H1 (cell line): ENCODE results near the gene ASIC1. TPM values are rescaled to one million over a fixed set of nuclear protein-coding genes. Genes with fewer than 3 reads are reported as not detected.

Experiments
- CTCF ChIA-PET: fragments of 300-600 bp; sonication (Branson Sonifier 250); formaldehyde crosslinking; loops from one replicate; lab custom pipeline; 2021; ENCODE audit not compliant: partially characterized antibody; lab: Charles Lee
- POLR2A ChIA-PET: fragments of 300-600 bp; sonication (Branson Sonifier 250); formaldehyde crosslinking; loops from one replicate; lab custom pipeline; 2021; ENCODE audit warnings: inconsistent platforms; ENCODE audit not compliant: partially characterized antibody; lab: Charles Lee
- DNase-seq, 2 experiments: peaks; one replicate each; pipeline versions ENCODE4 v3.0.0 to v3.0.0-alpha.2; 2010 to 2022; ENCODE audit warnings: low spot score in 2 of 2, low read depth in 1 of 2, mixed read lengths in 1 of 2
- FAIRE-seq: peaks from 2 replicates; lab custom pipeline; 2011; peaks lifted over from hg19 to GRCh38; lab: Jason Lieb, UNC
- H2AFZ ChIP-seq: 2 replicates; pipeline ENCODE4 v1.8.1; 2012; ENCODE audit warnings: low read length, inconsistent platforms
- H2AK5ac ChIP-seq: 2 replicates; pipeline ENCODE4 v1.6.1; 2013; ENCODE audit warnings: low read depth, low read length
- H2BK120ac ChIP-seq: replicated peaks from 2 replicates; pipeline ENCODE3; 2013; ENCODE audit warnings: low read depth, low read length, inconsistent platforms
- H2BK12ac ChIP-seq: 2 replicates; pipeline ENCODE4 v1.6.1; 2013; ENCODE audit warnings: low read depth, low read length
- H2BK15ac ChIP-seq: 2 replicates; pipeline ENCODE4 v1.6.1; 2013; ENCODE audit warnings: low read length
- H2BK20ac ChIP-seq: 2 replicates; pipeline ENCODE4 v1.6.1; 2013; ENCODE audit warnings: low read length
- H2BK5ac ChIP-seq: 2 replicates; pipeline ENCODE4 v1.6.1; 2013; ENCODE audit warnings: low read depth, low read length
- H3K14ac ChIP-seq: 2 replicates; pipeline ENCODE4 v1.6.1; 2013; ENCODE audit warnings: inconsistent platforms; ENCODE audit not compliant: insufficient read length
- H3K18ac ChIP-seq: 2 replicates; pipeline ENCODE4 v1.6.1; 2013; ENCODE audit warnings: low read length; ENCODE audit errors: extremely low read depth
- H3K23ac ChIP-seq: 2 replicates; pipeline ENCODE4 v1.6.1; 2013; ENCODE audit warnings: inconsistent platforms; ENCODE audit not compliant: insufficient read length
- H3K23me2 ChIP-seq: 2 replicates; pipeline ENCODE4 v1.6.1; 2013; ENCODE audit warnings: low read depth, low read length
- H3K27ac ChIP-seq: 2 replicates; pipeline ENCODE4 v1.6.1; 2011; ENCODE audit warnings: low read depth, low read length, inconsistent platforms
- H3K27me3 ChIP-seq, 4 experiments: replicated peaks in 1 of 4; 1 replicate in 1 of 4; 2 replicates in 3 of 4; pipeline versions ENCODE4 v1.6.1 to v1.8.1; 2011 to 2013; ENCODE audit warnings: low read length in 3 of 4, mild to moderate bottlenecking in 3 of 4, inconsistent platforms in 2 of 4, mixed read lengths in 2 of 4, moderate library complexity in 1 of 4; ENCODE audit not compliant: control insufficient read depth in 3 of 4, insufficient read depth in 3 of 4; ENCODE audit errors: extremely low read depth in 1 of 4
- H3K36me3 ChIP-seq, 4 experiments: 2 replicates each; pipeline versions ENCODE4 v1.6.1 to v1.8.1; 2011 to 2013; ENCODE audit warnings: mild to moderate bottlenecking in 4 of 4, low read length in 3 of 4, moderate library complexity in 2 of 4, control low read depth in 1 of 4, inconsistent platforms in 1 of 4; ENCODE audit not compliant: insufficient read depth in 4 of 4, control insufficient read depth in 2 of 4
- H3K4ac ChIP-seq: replicated peaks from 2 replicates; pipeline ENCODE3; 2013; ENCODE audit warnings: low read length, low read depth, mixed read lengths, inconsistent platforms; ENCODE audit not compliant: insufficient read length
- H3K4me1 ChIP-seq, 4 experiments: replicated peaks in 1 of 4; 1 replicate in 1 of 4; 2 replicates in 3 of 4; pipeline versions ENCODE4 v1.6.1 to v1.8.1; 2011 to 2013; ENCODE audit warnings: low read length in 3 of 4, inconsistent platforms in 2 of 4, mixed read lengths in 1 of 4; ENCODE audit not compliant: insufficient read depth in 4 of 4, control insufficient read depth in 3 of 4
- H3K4me2 ChIP-seq, 2 experiments: 2 replicates each; pipeline versions ENCODE4 v1.6.1 to v1.8.1; 2011 to 2013; ENCODE audit warnings: low read depth in 2 of 2, low read length in 2 of 2, control low read depth in 1 of 2, inconsistent platforms in 1 of 2, mild to moderate bottlenecking in 1 of 2; ENCODE audit not compliant: insufficient read depth in 1 of 2
- H3K4me3 ChIP-seq, 4 experiments: fragments of 200-600, 300-600 bp in 1 of 4; sonication (generic), shearing (Covaris generic), sonication (Bioruptor Twin) in 1 of 4; 2 replicates each; pipeline versions ENCODE4 v1.5.1 to v1.8.1; 2011 to 2016; ENCODE audit warnings: low read length in 4 of 4, low read depth in 3 of 4, control low read depth in 2 of 4, inconsistent platforms in 2 of 4, mild to moderate bottlenecking in 2 of 4, mixed read lengths in 1 of 4, moderate library complexity in 1 of 4; ENCODE audit not compliant: insufficient read depth in 2 of 4; ENCODE audit errors: extremely low read depth in 1 of 4
- H3K56ac ChIP-seq: replicated peaks from 2 replicates; pipeline ENCODE3; 2013; ENCODE audit warnings: low read depth, mild to moderate bottlenecking, mixed read lengths, low read length, inconsistent platforms; ENCODE audit not compliant: insufficient read length
- H3K79me1 ChIP-seq: 2 replicates; pipeline ENCODE4 v1.6.1; 2013; ENCODE audit warnings: low read depth, low read length, control low read depth
- H3K79me2 ChIP-seq, 2 experiments: 2 replicates each; pipeline versions ENCODE4 v1.6.1 to v1.8.1; 2012 to 2013; ENCODE audit warnings: low read length in 2 of 2, mild to moderate bottlenecking in 2 of 2, inconsistent platforms in 1 of 2; ENCODE audit not compliant: insufficient read depth in 2 of 2, control insufficient read depth in 1 of 2
- H3K9ac ChIP-seq, 4 experiments: replicated peaks in 1 of 4; 1 replicate in 1 of 4; 2 replicates in 3 of 4; pipeline versions ENCODE4 v1.6.1 to v1.8.1; 2011 to 2013; ENCODE audit warnings: low read depth in 3 of 4, low read length in 3 of 4, control low read depth in 2 of 4, mild to moderate bottlenecking in 2 of 4, moderate library complexity in 2 of 4, inconsistent platforms in 1 of 4; ENCODE audit errors: extremely low read depth in 1 of 4
- H3K9me3 ChIP-seq, 2 experiments: 2 replicates each; pipeline versions ENCODE4 v1.6.1 to v1.8.1; 2012 to 2013; ENCODE audit warnings: mild to moderate bottlenecking in 2 of 2, moderate library complexity in 2 of 2, control low read depth in 1 of 2, inconsistent platforms in 1 of 2, low read depth in 1 of 2, low read length in 1 of 2, mixed read lengths in 1 of 2; ENCODE audit not compliant: insufficient read depth in 2 of 2
- H4K20me1 ChIP-seq, 2 experiments: replicated peaks in 1 of 2; 2 replicates each; pipeline versions ENCODE3 to v1.8.1; 2011 to 2013; ENCODE audit warnings: inconsistent platforms in 2 of 2, low read length in 2 of 2, mild to moderate bottlenecking in 1 of 2; ENCODE audit not compliant: insufficient read depth in 2 of 2, control insufficient read depth in 1 of 2
- H4K5ac ChIP-seq: 2 replicates; pipeline ENCODE4 v1.6.1; 2013; ENCODE audit warnings: low read length, low read depth, mixed read lengths, inconsistent platforms; ENCODE audit not compliant: insufficient read length
- H4K8ac ChIP-seq: 2 replicates; pipeline ENCODE4 v1.8.0; 2013; ENCODE audit warnings: mild to moderate bottlenecking, moderate library complexity, low read length, inconsistent platforms; ENCODE audit not compliant: insufficient read depth; ENCODE audit errors: extremely low read depth
- H4K91ac ChIP-seq: replicated peaks from 2 replicates; pipeline ENCODE3; 2013; ENCODE audit warnings: low read length, mixed read lengths, inconsistent platforms; ENCODE audit not compliant: insufficient read length
- CBX8 ChIP-seq: fragments of 300-800, 300-1000 bp; sonication (generic); IDR thresholded peaks from 2 replicates; pipeline ENCODE4 v1.7.1; 2016; ENCODE audit warnings: low read depth, low read length, borderline replicate concordance
- CEBPB ChIP-seq: IDR thresholded peaks from 2 replicates; pipeline ENCODE4 v1.6.1; 2012; ENCODE audit warnings: low read depth, low read length
- CHD2 ChIP-seq: IDR thresholded peaks from 2 replicates; pipeline ENCODE4 v1.6.1; 2012; ENCODE audit warnings: low read length, improper control_type of control experiment
- GTF2F1 ChIP-seq: IDR thresholded peaks from 2 replicates; pipeline ENCODE4 v1.6.1; 2012; ENCODE audit warnings: low read depth, low read length, improper control_type of control experiment, borderline replicate concordance
- HDAC6 ChIP-seq: IDR thresholded peaks from one replicate; pipeline ENCODE4 v1.7.1; 2012; ENCODE audit warnings: low read depth, mild to moderate bottlenecking, inconsistent platforms, low read length, moderate library complexity
- NRF1 ChIP-seq: IDR thresholded peaks from 2 replicates; pipeline ENCODE4 v1.6.1; 2011; ENCODE audit warnings: mild to moderate bottlenecking, low read depth, low read length, improper control_type of control experiment
- POLR2AphosphoS5 ChIP-seq: IDR thresholded peaks from 2 replicates; pipeline ENCODE4 v1.6.1; 2011; ENCODE audit warnings: low read depth, low read length
- RXRA ChIP-seq: IDR thresholded peaks from 2 replicates; pipeline ENCODE4 v1.6.1; 2011; ENCODE audit warnings: low read depth, mild to moderate bottlenecking, low read length, moderate library complexity; ENCODE audit not compliant: insufficient read depth
- SAP30 ChIP-seq: fragments of 300-600 bp; sonication (generic); IDR thresholded peaks from 2 replicates; pipeline ENCODE4 v1.7.1; 2012; ENCODE audit warnings: low read length, moderate library complexity, mild to moderate bottlenecking, inconsistent platforms; ENCODE audit not compliant: insufficient read depth, insufficient replicate concordance
- SIN3A ChIP-seq, 2 experiments: IDR thresholded peaks in 1 of 2; conservative IDR thresholded peaks in 1 of 2; 2 replicates each; pipeline ENCODE4 v1.6.1; 2011 to 2012; ENCODE audit warnings: low read length in 2 of 2, improper control_type of control experiment in 1 of 2, low read depth in 1 of 2, mild to moderate bottlenecking in 1 of 2
- SIX5 ChIP-seq: IDR thresholded peaks from 2 replicates; pipeline ENCODE4 v1.6.1; 2011; ENCODE audit warnings: mild to moderate bottlenecking, low read depth, low read length
- SP1 ChIP-seq: IDR thresholded peaks from 2 replicates; pipeline ENCODE4 v1.6.1; 2011; ENCODE audit warnings: low read depth, low read length
- WGBS, 2 experiments: shearing (Covaris generic) in 1 of 2; methylation state at CpG; one replicate each; pipeline versions ENCODE4 v1.1.6 to v1.1.7; 2013 to 2015; ENCODE audit warnings: low lambda C conversion rate in 2 of 2, mixed read lengths in 2 of 2, inconsistent platforms in 1 of 2, low coverage in 1 of 2, missing lambda C conversion rate in 1 of 2; ENCODE audit not compliant: insufficient replicate concordance in 2 of 2, insufficient coverage in 1 of 2, insufficient read length in 1 of 2; ENCODE audit errors: extremely low coverage in 1 of 2, missing lambda C conversion rate in 1 of 2; 5-methylcytosine and 5-hydroxymethylcytosine counted together
- polyA plus RNA-seq, 7 experiments: library from polyadenylated mRNA; depleted of rRNA in 3 of 7; stranded (reverse) in 5 of 7; unstranded in 2 of 7; fragments of >200 nt in 5 of 7; fragments of 200-250 nt in 2 of 7; gene quantifications; 1 replicate in 5 of 7; 2 replicates in 1 of 7; 4 replicates in 1 of 7; pipeline versions ENCODE4 v1.2.1 to v1.2.3, GENCODE V29; 2011 to 2013; ENCODE audit warnings: missing spikeins in 2 of 7, mixed read lengths in 2 of 7
- total RNA-seq: library from RNA; stranded (reverse); fragmentation: NEBNext Ultra II Directional; extraction: Animal tissue kit (Norgen Biotek cat#: 25700); gene quantifications from 2 replicates; pipeline ENCODE4 v1.2.1, GENCODE V29; 2021
- TF ChIP-seq, protein P1 (sequence below): IDR thresholded peaks from 2 replicates; pipeline ENCODE4 v1.6.1; 2011; ENCODE audit warnings: low read length, improper control_type of control experiment

ASIC1 gene
- total and polyA plus RNA-seq, 2 of the 8 experiments (the other 6 are each of a cell fraction or from before 2014, with no cell fraction given) = 2.4 to 4.4 TPM

DNA sequence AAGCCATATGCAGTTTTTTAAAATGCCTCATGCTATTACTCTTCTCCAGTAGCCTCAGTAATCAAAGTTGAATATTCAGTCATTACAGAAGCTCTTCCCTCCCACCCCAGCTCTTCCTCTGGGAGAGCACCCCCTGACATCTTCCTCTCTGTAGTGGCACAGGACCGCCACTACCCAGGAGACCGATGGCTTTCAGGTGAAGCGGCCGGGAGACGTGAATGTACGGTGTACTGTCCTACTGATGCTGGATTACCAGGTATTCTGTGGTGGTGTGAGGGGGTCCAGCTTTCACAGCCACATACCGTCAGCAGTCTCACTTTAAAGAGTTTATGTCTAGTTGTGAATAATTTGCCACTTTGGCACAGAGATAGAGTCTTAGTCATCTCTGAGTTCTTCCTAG is 32.3 kb downstream of the ASIC1 start:
- DNase-seq (no peak), FAIRE-seq (no peak)
- no peak overlapping the region for H4K8ac ChIP-seq
- H2BK12ac ChIP-seq = no peak overlapping the region
- H3K79me1 ChIP-seq = no peaks in the 10 kb centered on the region; the same call in 1 of the 2 replicates
- no peak overlapping the region for H3K9ac ChIP-seq
- H3K79me2 ChIP-seq = peaks cover 0 to 19% of the 10 kb centered on the region in 2 experiments; a peak in 3 of 4 replicates
- no peak overlapping the region for H3K4ac ChIP-seq
- H2BK120ac ChIP-seq = no peak overlapping the region
- H3K4me2 ChIP-seq = no peak overlapping the region
- ChIA-PET POLR2A (interaction anchor here (0.6 to 25.0 kb wide), 4 partner anchors 15 to 204 kb away, joined by 3 to 457 read pairs (median 4); partner anchors contain the start of genes COX14 and GPD1), CTCF (interaction anchor here (0.8 to 27.3 kb wide), 15 partner anchors 11 to 250 kb away, joined by 3 to 625 read pairs (median 4); partner anchors contain the start of genes CERS5, COX14 and GPD1)
- no peaks in the 10 kb centered on the region for H3K27me3 ChIP-seq
- no peak overlapping the region for H2AK5ac ChIP-seq
- H3K4me1 ChIP-seq = peaks cover 0 to 5% (median 1%) of the 10 kb centered on the region in 4 experiments; a peak in 2 of 7 replicates
- no peak overlapping the region for H3K18ac ChIP-seq
- H2BK20ac ChIP-seq = no peak overlapping the region
- H4K91ac ChIP-seq = no peak overlapping the region
- H2BK5ac ChIP-seq = no peak overlapping the region
- no peak overlapping the region for H3K23ac ChIP-seq
- H2AFZ ChIP-seq = no peak overlapping the region
- H3K4me3 ChIP-seq = no peak overlapping the region
- H3K23me2 ChIP-seq = peaks cover 7% of the 10 kb centered on the region
- TF ChIP-seq SIN3A (conservative IDR thresholded peaks at IDR 0.05 in 1 of 2, IDR thresholded peaks at IDR 0.05 in 1 of 2; ENCODE audit: low read depth in 1 of 2, low read length in 2 of 2) = no peak
- no peak for TF ChIP-seq CEBPB
- no peak for TF ChIP-seq RXRA
- no peak for TF ChIP-seq CHD2
- TF ChIP-seq NRF1 = no peak
- TF ChIP-seq CBX8 = no peak
- TF ChIP-seq SIX5 = no peak
- TF ChIP-seq HDAC6 = no peak
- no peak for TF ChIP-seq POLR2AphosphoS5
- no peak for TF ChIP-seq GTF2F1
- TF ChIP-seq SAP30 = no peak
- TF ChIP-seq, protein P1, sequence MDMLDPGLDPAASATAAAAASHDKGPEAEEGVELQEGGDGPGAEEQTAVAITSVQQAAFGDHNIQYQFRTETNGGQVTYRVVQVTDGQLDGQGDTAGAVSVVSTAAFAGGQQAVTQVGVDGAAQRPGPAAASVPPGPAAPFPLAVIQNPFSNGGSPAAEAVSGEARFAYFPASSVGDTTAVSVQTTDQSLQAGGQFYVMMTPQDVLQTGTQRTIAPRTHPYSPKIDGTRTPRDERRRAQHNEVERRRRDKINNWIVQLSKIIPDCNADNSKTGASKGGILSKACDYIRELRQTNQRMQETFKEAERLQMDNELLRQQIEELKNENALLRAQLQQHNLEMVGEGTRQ = no peak
- no peak for TF ChIP-seq SP1
- peaks cover 7 to 16% of the 10 kb centered on the region in 2 experiments for H4K20me1 ChIP-seq
- no peak overlapping the region for H4K5ac ChIP-seq
- no peak overlapping the region for H3K56ac ChIP-seq
- no peak overlapping the region for H3K14ac ChIP-seq
- no peak overlapping the region for H3K27ac ChIP-seq
- peaks cover 54 to 78% (median 72%) of the 10 kb centered on the region in 4 experiments for H3K36me3 ChIP-seq
- no peaks in the 10 kb centered on the region for H3K9me3 ChIP-seq
- no peak overlapping the region for H2BK15ac ChIP-seq
- WGBS, 2 experiments = 97% methylated on average over 7 of the region's 7 CpGs; no CpG with 5 or more reads in 1 of the 2 experiments
